HG02973 (cell line): Measurements from ENCODE around the gene INPP5F.
"Not testable (repeated sequence)": the region's sequence is repeated elsewhere in the genome, so short reads cannot be mapped to it uniquely, and the experiment has no call there.

ENCODE experiments used
- ATAC-seq: cut with Tn5 transposase; IDR thresholded peaks from one replicate; pipeline ENCODE4 v1.9.1; 2021; ENCODE audit warnings: moderate library complexity; ENCODE audit not compliant: unreplicated experiment

INPP5F gene

DNA sequence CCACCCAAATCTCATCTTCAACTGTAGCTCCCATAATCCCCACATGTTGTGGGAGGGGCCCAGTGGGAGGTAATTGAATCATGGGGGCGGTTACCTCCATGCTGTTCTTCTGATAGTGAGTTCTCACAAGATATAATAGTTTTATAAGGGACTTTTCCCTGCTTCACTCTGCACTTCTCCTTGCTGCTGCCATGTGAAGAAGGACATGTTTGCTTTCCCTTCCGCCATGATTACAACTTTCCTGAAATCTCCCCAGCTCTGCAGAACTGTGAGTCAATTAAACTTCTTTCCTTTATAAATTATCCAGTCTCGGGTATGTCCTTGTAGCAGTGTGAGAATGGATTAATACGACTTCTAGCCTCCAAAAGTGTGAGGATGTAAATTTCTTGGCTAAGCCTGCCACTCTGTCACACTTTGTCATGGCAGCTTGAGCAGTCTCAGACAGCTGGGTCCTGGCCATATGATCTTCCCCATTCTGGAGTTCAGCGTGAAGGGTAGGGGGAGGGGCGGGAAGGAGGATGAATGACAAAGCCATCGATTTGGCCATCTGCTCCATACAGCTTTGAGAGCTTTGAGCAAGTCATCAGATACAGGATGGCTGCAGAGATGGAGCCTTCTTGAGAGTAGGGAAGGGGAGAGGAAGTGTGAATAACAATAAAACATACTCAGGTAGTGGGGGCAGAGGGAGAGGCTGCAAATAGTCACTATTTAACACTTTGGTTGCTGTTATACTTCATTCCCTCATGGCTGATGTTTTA is 19.1 kb upstream of the INPP5F start:
- ATAC-seq = no peak

DNA sequence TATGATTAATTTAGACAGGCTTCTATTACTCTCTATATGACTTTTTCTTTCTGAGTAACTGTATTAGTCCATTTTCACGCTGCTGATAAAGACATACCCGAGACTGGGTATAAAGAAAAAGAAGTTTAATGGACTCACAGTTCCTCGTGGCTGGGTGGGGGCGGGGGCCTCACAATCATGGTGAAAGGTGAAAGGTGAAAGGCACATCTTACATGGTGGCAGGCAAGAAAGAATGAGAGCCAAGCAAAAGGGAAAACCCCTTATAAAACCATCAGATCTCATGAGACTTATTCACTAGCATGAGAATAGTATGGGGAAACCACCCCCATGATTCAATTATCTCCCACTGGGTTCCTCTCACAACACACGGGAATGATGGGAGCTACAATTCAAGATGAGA is 18.5 kb upstream of the INPP5F start:
- not testable (repeated sequence) for ATAC-seq

DNA sequence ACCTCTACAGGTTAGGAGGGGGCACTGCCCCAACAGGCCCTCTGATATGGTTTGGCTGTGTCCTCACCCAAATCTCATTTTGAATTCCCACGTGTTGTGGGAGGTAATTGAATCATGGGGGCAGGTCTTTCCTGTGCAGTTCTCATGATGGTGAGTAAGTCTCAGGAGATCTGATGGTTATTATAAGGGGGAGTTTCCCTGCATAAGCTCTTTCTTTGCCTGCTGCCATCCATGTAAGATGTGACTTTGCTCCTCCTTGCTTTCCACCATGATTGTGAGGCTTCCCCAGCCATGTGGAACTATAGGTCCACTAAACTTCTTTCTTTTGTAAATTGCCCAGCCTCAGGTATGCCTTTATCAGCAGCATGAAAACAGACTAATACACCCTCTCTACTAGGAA is 14.9 kb upstream of the INPP5F start:
- not testable (repeated sequence) for ATAC-seq

DNA sequence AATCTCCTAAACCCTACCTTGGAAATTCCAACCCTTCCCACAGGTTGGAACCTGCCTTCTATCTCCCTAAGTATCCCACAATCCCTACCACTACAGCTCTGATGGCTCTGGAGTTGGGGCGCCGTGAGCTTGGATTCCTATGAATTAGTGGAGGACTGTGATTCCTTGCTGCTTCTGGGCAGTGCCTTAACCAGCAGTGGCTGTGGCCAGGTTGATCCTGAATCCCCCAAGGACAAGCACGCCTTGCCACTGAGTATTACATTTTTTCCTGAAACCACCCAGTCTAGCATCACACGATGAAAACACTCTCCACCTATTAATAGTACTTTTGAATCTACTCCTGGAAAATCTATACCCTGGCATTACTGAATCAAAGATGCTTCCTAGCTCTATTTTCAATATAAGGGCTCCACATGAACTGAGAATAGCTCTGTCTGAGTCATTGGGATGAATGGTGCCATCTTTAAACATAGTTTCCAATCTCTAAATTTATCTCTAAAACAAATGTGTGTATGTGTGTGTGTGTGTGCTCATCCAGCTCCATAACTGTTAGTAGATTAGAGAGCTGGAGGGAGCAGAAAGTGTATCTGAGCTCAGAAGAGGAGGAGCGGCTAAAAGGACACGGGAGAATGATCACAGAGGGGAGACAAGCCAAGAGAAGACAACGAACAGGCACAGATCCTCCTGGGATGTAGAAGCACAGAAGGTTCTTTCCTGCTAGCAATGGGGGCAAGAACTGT is 11.9 kb upstream of the INPP5F start:
- no peak for ATAC-seq

DNA sequence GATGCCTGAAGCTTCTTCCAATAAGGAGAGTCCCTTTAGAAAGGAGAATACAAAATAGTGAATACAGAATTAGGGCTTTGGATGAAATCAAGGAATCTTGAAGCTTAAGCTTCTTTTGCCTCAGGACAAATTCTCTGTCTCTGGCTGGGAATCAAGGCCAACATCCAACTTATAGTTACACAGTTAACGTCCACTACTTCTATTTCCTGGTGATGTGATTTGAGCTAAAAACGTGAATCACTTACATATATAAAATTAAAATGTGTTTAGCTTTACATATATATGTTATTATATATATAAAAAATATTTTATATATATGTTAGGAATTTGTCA is 11.4 kb upstream of the INPP5F start:
- no peak for ATAC-seq

DNA sequence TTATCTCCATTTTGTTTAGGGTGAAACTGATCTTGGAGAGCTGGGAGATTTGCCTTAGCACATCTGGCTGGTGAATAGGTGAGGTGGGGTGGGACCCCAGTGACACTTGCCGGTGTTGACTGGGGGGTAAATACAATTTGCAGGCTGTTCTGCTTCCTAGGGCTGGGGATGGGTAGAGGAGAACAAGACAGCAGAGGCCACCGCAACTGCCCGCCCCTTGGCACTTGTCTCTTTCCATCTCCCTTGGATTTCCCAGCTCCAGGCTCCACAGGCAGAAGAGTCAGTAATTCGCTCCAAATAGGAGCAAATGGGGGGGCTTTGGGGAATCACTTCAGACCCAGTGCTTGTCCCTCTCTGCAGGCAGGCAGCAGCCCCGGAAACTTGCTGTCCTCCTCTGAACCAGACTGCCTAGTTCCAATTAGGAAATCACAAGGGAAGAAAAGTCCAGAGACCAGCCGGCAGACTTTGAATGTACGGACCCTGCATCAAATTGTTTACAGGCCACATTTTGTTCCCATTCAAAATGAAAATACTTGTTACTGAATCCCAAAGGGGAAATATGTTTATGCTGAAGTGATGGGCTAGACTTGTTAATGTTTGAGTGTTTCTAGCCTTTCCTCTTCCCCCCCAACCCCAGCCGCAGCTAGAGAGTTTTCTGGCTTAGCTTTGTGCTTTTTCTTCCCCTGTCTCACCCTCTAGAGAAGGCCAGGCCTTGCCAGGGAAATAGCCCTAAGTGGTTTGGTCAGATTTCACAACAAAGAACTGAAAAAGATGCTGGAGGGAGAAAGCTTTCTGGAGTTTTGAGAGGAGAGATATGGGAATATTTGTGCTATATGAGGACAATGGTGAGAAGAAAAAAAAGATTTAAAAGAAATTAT is 10.0 kb upstream of the INPP5F start:
- no peak for ATAC-seq

DNA sequence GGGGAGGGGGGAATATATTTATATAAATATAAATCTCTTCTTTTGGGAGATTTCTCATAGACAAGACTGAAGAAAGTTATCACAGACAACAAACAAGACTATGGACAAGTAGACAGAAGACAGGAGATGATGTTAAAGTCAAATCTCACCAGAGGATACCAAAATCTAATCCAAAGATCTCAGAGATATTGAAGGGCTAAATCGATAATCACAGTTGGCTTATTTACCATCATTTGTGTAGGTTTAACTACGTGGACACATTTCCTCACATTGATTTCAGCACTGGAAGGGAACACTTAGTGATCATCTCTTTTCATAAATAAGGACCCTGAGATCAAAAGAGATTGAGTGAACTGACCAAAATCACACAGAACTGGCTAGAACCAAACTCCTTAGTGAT is 2.7 kb upstream of the INPP5F start:
- ATAC-seq = no peak

DNA sequence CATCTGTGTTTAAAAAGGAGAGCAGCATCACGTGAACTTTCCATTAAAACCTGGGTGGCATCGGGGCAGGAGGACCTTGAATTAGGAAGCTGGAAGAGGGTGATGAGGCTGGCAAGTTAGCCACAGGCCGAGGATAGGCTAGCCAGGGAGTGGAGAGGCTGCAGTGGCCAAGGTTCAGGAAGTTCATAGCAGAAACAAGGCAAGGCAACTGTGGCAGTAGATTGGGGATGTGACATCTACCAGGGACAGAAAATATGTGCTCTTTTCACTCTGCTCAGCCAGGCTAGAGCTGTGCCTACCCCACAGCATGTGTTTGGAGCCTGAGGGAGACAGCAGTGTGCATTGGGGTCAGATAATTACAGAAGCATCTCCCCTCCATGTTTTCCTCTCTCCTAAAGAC is 2.2 kb upstream of the INPP5F start:
- ATAC-seq = no peak

DNA sequence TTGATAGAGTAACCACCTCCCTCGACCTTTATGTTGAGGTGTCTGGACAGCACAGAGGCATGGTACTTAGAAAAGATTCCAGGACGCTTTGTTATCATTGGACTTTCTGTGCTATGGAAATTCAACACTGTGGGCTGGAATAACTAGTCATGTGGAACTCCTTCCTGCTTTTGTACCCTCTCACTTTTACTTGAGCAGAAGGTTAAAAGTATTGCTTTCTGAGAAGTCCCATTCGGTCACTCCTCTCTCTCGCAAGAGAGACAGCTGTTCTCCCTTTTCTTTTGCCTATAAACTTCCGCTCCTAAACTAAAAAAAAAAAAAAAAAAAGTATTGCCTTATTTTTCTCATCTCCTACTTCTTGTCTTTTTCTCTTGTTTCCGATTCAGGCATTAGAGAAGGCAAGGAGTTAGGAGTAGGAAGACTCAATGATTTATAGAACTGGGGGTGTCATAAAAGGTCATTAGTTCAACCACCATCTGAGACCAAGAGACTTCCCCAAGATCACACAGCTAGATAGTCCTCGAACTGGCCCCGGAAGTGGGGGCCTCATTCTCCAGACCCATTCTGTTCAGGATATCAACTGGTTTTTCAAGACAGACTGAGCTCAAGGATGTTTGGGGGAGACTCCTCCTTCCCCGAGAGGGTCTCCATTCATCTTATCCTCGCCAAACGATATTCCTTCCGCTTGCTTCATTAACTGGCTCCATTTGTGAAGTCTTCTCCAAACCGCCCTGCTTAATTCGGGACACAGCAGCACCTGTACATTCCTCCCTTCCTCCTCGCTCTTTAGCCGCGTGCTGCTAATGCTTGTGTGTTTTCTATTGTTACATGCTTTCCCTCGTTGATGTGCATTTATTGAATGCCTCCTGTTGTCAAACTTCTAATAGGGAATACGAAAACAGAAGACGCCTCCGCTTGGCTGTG is 995 bp upstream of the INPP5F start:
- peak; percentile 23 for ATAC-seq

DNA sequence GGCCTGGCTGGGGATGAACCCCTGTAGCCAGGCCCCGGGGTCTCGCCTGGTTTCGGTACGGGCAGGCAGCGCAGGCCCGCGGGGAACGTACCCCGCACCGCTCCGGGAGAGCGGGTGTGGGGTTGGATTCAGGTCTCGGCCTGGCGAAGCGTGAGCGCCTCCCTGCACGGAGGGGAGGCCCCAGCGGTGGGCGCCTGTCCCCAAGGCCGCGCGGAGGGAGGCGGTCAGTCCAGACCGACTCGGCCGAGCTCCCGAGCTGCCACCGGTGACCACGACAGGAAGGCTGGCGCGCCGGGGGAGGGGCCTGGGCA is 378 bp upstream of the INPP5F start:
- no peak for ATAC-seq

DNA sequence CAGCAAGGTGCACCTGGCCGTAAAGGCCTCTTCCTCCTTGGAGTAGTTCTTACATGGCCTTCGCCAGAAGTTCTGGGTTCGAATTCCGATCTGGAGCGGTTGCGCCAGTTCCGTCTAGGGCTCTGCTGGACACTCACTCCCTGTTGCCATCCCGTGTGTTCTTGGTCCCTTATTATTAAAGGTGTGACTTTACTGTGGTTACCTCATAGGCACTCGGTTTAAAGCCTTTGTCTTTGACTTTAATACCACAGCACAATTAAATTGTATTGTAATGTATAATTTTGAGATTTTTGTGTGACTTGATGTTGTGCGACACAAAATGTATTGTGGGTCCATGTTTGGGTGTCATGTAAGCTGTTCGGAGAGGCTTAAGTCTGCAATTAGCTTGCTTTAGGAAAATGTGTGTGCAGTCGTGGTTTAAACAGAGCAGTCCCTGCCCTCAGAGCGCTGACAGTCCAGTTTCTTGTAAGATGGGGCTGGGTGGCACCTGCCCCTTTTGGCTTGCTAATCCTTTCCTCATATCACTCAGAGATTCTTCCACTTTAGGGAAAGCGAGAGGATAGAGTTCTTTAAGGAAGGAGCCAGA is 919 bp downstream of the INPP5F start:
- ATAC-seq = no peak

DNA sequence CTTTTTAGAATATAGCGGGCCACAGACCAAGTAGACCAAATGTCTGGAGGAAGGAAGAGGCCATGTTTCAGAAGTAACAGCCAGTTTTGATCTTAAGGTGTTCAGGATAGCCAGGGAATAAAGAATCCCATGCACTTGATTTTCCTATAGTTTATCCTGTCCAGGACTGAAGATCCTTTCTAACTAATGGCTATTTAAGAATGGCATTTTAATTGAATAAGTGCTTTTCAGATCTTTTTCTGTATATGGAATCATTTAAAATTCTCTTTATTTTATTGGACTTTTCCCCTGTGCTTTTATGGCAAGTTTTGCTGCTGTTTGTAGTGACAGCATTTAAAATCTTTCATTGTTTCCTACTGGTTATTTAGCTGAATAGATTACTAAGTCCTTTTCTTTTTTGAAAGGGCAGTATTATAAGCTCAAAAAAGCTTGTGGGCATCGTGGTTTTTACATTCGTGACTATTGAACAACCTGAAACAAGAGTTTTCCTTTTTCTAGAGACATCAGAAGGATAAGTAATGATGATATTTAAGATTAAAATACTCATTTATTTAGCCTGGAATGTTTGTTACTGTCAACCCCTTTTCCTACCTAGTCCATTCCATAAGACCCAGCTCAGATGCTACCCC is 2.4 kb downstream of the INPP5F start:
- ATAC-seq = no peak

DNA sequence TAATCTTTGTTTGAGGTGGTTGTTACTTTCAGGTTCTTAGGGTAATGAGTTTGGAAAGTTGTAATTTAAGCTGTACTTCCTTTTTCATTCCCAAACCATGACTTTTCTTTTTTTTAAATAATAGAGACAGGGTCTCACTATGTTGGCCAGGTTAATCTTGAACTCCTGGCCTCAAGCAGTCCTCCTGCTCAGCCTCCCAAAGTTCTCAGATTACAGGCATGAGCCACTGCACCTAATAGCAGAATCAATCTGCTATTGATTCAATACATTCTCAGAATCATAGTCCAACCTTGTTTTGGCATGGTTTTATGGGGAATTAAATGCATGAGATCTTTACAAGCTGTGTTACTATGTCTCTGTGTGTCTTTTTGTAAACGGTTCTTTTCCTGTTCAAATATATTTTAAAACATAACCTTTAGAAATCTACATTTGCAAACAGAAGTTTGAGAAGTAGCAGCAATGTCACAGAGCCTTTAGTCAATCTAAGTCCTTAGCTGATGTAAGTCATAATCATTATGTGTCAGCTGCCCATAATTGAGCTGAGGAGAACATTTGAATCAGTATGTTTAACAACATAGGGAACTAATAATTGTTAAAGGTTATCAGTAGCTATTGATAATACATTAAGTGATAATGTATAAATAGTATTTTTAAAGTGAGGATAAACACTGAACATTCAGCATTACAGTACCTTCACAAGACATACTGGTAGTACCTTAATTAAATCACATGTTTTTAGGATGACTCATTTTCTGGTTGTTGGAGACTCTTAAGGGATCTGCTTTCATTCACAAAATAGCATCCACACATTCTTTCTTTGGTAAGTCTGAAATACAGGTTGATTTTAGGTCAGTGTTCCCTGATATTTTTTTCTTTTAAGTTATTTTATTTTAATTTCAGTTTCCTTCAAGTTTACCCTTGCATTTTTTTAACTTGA is 8.8 kb downstream of the INPP5F start:
- no peak for ATAC-seq

DNA sequence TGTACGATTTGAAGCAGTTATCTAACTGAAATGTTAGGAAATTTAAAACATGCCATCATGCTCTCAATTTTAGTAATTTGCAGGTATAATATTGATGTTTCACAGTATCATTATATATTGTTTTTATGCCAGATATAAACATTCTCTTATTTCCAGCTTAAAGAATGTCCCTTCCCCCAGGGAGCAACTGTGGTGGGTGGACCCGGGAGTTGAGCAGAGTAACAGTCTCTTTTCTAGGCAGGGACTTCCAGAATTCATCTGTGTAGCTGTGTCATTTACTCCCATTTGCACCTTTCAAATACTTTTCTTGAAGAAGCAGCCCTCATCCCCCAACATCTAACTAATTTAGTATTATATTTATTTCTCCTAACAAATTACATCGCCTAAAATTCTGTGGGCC is 9.6 kb downstream of the INPP5F start:
- ATAC-seq = no peak

DNA sequence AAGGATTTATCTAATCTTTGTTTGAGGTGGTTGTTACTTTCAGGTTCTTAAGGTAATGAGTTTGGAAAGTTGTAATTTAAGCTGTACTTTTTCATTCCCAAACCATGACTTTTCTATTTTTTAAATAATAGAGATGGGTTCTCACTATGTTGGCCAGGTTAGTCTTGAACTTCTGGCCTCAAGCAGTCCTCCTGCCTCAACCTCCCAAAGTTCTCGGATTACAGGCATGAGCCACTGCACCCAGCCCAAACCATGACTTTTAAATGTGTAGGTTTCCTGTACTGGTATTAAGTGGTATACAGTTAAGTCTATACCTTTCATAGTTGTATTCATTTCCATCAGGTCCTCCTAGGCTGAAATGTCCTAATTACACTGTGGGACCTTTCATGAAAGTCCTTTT is 10.4 kb downstream of the INPP5F start:
- no peak for ATAC-seq

DNA sequence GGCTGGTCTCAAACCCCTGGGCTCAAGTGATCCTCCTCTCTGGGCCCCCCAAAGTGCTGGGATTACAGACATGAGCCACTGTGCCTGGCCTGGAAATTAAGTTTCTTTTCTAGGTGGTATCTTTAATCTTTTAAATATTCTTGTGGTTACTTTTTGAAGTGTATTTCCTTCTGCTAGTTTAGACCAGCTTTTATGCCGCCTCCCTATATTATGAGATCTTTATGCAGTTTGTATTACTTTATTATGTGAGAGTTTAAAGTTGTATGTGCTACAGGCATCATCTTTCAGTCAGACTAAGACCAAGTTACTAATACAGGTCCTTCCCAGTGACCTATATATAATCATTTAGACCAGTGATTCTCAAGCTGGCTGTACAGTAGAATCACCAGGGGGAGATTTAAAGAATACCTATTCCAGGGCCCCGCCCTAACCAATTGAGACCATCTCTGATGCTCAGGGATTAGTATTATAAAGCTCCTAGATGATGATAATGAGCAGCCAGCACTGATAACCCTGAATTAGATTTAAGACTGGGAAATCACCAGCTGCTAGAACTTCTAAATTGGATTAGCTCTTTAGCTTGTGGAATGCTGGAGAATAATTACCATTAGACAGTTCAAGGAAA is 11.3 kb downstream of the INPP5F start:
- ATAC-seq = no peak

DNA sequence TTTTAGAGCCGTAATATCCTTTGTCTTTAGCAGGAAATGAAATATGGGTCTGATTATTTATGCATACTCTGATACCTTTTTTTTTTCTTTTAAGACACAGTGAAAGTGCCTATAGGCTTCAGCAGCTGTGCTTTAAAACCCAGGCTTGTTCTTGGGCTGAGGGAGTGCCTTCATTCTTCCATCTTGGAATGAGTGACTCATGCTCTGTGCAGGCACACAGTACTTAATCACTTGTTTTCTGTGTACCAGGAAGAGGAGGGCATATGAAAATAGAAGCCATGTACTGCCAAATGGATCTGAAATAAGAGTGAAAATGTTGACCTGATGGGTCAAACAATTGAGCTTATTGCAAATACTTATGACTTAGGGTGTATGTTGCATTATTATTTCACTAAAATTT is 12.0 kb downstream of the INPP5F start:
- ATAC-seq = no peak

DNA sequence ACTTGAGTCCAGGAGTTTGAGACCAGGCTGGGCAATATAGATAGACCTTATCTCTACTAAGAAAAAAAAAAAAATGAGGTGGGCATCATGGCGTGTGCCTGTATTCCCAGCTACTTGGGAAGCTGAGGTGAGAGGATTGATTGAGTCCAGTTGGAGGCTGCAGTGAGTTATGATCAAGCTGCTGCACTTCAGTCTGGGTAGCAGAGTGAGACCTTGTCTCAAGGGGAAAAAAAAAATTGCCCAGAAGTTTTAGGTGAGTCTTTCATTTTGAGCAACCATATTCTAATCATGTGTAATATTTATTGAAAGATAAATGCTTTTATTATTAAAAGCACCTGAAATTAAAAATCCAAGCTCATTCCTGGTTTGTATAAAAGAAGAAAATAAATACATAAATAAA is 13.1 kb downstream of the INPP5F start:
- no peak for ATAC-seq

DNA sequence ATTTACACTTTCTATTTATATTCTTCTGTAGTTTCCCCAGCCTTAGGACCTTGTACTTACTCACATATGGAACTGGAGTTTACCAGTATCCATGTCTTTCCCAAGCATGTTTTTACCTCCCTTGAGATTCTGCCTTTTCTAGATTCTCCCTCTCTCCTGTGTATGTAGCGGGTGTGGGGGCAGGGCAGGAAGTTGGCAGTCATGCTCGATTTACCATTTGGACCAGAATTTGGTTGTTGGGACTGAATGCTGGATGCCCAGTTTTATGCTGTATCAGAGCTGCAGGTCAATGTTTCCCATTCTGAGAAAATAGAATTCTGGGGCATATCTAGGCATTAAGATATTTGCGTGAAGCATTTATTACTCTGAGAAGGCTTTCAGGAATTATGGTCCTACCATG is 14.2 kb downstream of the INPP5F start:
- no peak for ATAC-seq
